ENCODE data around the gene MFSD8. TPM values are rescaled to one million over a fixed set of nuclear protein-coding genes. Genes with fewer than 3 reads are reported as not detected.

The MFSD8 gene
- total RNA-seq, 1 donor from 2014 or later, result 9.6 TPM

Other genes starting within 250 kb of the MFSD8 start
- not detected in 2 replicates for gene SLC25A31, start 234.8 kb downstream of the MFSD8 start, total RNA-seq
- 6.0 and 6.9 TPM in 2 replicates for gene HSPA4L, start 182.9 kb downstream of the MFSD8 start, total RNA-seq
- gene PLK4, start 84.3 kb downstream of the MFSD8 start, total RNA-seq, result 7.4 and 9.1 TPM in 2 replicates
- gene ABHD18, start 233 bp upstream of the MFSD8 start, total RNA-seq, result 3.5 and 4.9 TPM in 2 replicates
- 11.5 and 16.7 TPM in 2 replicates for gene LARP1B, start 96.1 kb upstream of the MFSD8 start, total RNA-seq